ENCODE results near the gene FADS1. TPM values are rescaled to one million over a fixed set of nuclear protein-coding genes. Genes with fewer than 3 reads are reported as not detected.

Gene FADS1
- total RNA-seq, 2 donors from 2014 or later: 39.0 to 52.9 TPM

DNA sequence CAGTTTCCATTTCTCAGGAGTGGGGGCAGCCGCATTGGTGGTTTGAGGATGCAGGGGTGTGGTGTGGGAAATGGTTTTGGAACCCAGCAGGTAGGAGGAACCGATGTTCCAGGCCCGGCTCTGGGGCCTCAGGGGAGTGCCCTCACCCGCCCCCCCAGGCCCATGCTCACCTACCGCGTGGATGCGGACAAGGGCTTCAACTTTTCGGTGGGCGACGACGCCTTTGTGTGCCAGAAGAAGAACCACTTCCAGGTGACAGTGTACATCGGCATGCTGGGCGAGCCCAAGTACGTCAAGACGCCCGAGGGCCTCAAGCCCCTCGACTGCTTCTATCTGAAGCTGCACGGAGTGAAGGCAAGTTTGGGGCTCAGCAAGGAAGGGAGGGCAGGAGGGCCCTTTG is 43.0 kb downstream of the FADS1 start:
- Histone ChIP-seq H3K4me3 (no peak overlapping the region), H3K27ac (no peak overlapping the region), H3K27me3 (replicated peaks; ENCODE audit: insufficient read depth) (no peaks in the 10 kb centered on the region), H3K36me3 (no peaks in the 10 kb centered on the region), H3K9me3 (no peaks in the 10 kb centered on the region), H3K4me1 (ENCODE audit: control insufficient read depth in 1 of 2, low read depth in 2 of 2) (no peaks in the 10 kb centered on the region)
- no peak for ATAC-seq (ENCODE audit: insufficient number of reproducible peaks, low FRiP score, low read depth)
- DNase-seq (ENCODE audit: low spot score): no peak
- TF ChIP-seq, protein P1, sequence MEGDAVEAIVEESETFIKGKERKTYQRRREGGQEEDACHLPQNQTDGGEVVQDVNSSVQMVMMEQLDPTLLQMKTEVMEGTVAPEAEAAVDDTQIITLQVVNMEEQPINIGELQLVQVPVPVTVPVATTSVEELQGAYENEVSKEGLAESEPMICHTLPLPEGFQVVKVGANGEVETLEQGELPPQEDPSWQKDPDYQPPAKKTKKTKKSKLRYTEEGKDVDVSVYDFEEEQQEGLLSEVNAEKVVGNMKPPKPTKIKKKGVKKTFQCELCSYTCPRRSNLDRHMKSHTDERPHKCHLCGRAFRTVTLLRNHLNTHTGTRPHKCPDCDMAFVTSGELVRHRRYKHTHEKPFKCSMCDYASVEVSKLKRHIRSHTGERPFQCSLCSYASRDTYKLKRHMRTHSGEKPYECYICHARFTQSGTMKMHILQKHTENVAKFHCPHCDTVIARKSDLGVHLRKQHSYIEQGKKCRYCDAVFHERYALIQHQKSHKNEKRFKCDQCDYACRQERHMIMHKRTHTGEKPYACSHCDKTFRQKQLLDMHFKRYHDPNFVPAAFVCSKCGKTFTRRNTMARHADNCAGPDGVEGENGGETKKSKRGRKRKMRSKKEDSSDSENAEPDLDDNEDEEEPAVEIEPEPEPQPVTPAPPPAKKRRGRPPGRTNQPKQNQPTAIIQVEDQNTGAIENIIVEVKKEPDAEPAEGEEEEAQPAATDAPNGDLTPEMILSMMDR (IDR thresholded peaks at IDR 0.05): no peak

DNA sequence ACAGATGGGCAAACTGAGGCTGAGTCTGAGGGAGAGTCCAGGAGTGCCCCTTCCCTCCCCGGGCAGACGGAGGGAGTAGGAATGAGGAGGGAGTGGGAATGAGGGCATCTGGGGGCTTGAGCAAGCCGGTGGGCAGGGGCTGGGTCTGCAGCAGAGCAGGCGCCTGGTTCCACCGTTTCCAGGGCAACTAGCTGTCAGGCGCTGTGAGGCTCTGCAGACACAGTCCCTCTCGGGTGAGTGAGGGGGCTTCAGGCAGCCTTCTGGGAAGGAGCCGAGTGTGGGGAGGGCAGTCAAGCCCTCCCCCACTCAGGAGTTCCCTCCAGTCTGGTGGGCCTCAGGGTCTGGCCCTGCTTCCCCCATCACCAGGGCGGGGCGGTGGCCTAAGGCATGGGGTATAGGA is 43.4 kb downstream of the FADS1 start:
- H3K4me3 ChIP-seq: no peak overlapping the region
- no peak overlapping the region for H3K27ac ChIP-seq
- TF ChIP-seq, protein P1 (IDR thresholded peaks at IDR 0.05): no peak
- H3K27me3 ChIP-seq (replicated peaks; ENCODE audit: insufficient read depth): no peaks in the 10 kb centered on the region
- H3K4me1 ChIP-seq (ENCODE audit: control insufficient read depth in 1 of 2, low read depth in 2 of 2): no peaks in the 10 kb centered on the region
- H3K9me3 ChIP-seq: no peaks in the 10 kb centered on the region
- DNase-seq (ENCODE audit: low spot score) (no peak), ATAC-seq (ENCODE audit: insufficient number of reproducible peaks, low FRiP score, low read depth) (no peak)
- no peaks in the 10 kb centered on the region for H3K36me3 ChIP-seq

DNA sequence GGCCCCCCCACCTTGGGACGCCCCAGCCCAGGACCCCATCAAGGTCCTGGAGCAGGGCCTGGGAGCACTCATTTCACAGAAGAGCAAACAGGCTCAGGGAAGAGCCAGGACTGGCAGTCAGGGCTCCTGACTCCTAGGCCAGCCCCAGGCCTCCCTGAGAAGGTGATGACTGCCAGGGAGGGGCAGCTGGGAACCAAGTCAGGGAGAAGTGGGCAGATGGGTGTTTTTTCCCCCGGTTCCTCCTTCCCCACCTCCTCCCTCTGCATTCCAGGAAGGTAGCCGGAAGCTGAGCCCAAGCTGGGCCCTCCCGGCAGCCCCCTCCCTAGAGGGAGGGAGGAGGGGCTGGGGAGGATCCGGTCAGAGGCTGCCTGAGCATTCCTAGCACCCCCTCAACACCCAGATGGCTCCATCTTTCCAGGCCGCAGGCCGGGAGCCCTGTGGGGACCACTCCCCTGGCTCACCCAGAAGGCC is 44.8 kb downstream of the FADS1 start:
- TF ChIP-seq, protein P1 (IDR thresholded peaks at IDR 0.05): no peak
- DNase-seq (ENCODE audit: low spot score) (no peak), ATAC-seq (ENCODE audit: insufficient number of reproducible peaks, low FRiP score, low read depth) (no peak)
- Histone ChIP-seq H3K27ac (no peak overlapping the region), H3K36me3 (no peaks in the 10 kb centered on the region), H3K9me3 (no peaks in the 10 kb centered on the region), H3K4me1 (ENCODE audit: control insufficient read depth in 1 of 2, low read depth in 2 of 2) (no peaks in the 10 kb centered on the region), H3K27me3 (replicated peaks; ENCODE audit: insufficient read depth) (no peaks in the 10 kb centered on the region), H3K4me3 (no peak overlapping the region)

DNA sequence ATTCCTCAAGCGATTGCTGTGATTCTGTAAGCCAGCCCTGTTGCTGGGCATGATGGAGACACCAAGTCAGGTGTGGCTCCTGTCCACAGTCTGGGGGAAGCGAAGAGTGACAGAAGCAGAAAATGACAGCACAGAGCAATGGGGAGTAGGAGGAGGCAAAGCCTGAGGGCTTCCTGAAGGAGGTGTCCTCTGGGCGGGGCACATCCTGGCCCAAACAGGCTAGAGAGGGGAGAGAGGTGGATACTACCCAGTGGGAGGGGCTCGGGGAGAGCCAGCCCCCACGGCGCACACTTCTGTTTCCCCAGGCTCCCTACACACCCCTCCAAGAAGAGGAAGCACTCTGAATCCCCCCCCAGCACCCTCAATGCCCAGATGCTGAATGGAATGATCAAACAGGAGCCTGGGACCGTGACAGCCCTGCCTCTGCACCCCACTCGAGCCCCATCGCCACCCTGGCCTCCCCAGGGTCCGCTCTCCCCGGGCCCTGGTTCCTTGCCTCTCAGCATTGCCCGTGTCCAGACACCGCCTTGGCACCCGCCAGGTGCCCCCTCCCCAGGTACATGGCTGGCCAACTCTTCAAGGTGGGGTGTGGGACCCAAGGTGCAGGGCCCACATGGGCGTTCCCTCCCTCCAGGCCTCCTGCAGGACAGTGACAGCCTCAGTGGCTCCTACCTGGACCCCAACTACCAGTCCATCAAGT is 45.5 kb downstream of the FADS1 start:
- TF ChIP-seq, protein P1 (IDR thresholded peaks at IDR 0.05): no peak
- ATAC-seq (ENCODE audit: insufficient number of reproducible peaks, low FRiP score, low read depth) (no peak), DNase-seq (ENCODE audit: low spot score) (no peak)
- Histone ChIP-seq H3K9me3 (no peaks in the 10 kb centered on the region), H3K4me1 (ENCODE audit: control insufficient read depth in 1 of 2, low read depth in 2 of 2) (no peaks in the 10 kb centered on the region), H3K4me3 (no peak overlapping the region), H3K27ac (no peak overlapping the region), H3K27me3 (replicated peaks; ENCODE audit: insufficient read depth) (no peaks in the 10 kb centered on the region), H3K36me3 (no peaks in the 10 kb centered on the region)

DNA sequence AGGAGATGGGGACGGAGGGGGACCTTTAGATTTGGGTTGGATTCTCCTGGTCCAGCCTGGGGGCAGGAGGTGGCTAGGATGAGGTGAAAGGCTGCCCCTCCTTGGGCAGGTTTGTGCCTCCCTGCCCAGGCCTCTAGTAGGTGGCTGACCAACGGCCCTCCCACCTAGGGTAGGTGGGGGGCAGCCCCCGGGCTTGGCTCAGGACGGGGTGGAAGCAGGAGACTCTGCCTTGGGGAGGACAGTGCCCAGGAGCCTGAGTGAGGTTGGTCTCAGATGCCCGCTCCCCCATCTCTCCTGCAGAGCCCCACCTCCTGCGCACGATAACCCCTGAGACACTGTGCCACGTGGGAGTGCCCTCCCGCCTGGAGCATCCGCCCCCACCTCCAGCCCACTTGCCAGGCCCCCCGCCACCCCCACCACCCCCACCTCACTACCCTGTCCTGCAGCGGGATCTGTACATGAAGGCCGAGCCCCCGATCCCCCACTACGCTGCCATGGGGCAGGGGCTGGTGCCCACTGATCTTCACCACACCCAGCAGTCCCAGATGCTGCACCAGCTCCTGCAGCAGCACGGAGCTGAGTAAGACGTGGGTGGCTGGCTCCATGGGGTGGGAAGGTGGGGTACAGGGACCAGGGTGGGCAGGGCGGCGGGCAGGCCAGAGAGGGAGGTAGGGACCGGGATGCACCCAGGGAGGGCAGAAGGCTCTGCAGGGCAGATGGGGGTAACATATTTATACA is 46.7 kb downstream of the FADS1 start:
- DNase-seq (ENCODE audit: low spot score) (no peak), ATAC-seq (ENCODE audit: insufficient number of reproducible peaks, low FRiP score, low read depth) (no peak)
- Histone ChIP-seq H3K9me3 (no peaks in the 10 kb centered on the region), H3K4me1 (ENCODE audit: control insufficient read depth in 1 of 2, low read depth in 2 of 2) (no peaks in the 10 kb centered on the region), H3K36me3 (no peaks in the 10 kb centered on the region), H3K4me3 (no peak overlapping the region), H3K27ac (no peak overlapping the region), H3K27me3 (replicated peaks; ENCODE audit: insufficient read depth) (no peaks in the 10 kb centered on the region)
- TF ChIP-seq, protein P1 (IDR thresholded peaks at IDR 0.05): no peak

All from thoracic aorta (tissue), 2 donors.